GM19239 (cell line): ENCODE measurements around the gene MTMR2.
"Not testable (repeated sequence)": the region's sequence is repeated elsewhere in the genome, so short reads cannot be mapped to it uniquely, and the experiment has no call there.

ENCODE experiments used
- DNase-seq: peaks from one replicate; pipeline ENCODE4 v3.0.0; 2011; ENCODE audit warnings: low spot score; ENCODE audit not compliant: insufficient read length
- FAIRE-seq: peaks from 2 replicates; lab custom pipeline; 2011; peaks lifted over from hg19 to GRCh38; lab: Jason Lieb, UNC

Gene MTMR2

DNA sequence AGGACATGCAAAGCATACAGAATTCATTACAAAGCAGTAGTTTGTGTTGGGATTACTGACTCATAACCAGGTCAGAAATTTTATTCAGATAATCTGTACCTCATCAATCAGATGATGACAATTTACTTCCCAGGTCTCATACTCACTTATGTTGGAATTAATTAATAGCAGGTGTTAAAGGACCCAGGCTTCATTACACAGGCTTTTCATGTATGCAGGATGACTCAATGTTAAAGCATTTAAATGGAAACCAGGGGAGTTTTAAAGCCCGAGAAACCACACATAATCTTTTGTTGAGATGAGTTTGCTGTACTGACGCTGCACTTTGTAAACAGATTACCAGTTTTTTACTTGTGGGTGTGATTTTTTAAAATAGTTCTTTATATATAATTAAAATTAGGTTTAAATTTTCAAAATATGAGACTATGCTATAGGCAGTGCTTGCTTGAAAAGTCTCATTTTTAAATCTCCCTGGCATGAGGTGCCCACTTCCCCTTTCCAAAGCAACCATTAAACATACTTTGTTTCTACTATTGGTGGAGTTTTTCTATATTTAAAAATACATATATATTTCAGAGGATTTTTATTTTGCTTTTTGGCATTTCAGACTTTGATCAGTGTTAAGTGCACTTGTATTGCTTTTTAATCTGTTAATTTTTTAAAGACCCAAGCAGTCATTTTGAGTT, 92.6 kb downstream of the MTMR2 start:
- no peak for DNase-seq
- FAIRE-seq: no peak

DNA sequence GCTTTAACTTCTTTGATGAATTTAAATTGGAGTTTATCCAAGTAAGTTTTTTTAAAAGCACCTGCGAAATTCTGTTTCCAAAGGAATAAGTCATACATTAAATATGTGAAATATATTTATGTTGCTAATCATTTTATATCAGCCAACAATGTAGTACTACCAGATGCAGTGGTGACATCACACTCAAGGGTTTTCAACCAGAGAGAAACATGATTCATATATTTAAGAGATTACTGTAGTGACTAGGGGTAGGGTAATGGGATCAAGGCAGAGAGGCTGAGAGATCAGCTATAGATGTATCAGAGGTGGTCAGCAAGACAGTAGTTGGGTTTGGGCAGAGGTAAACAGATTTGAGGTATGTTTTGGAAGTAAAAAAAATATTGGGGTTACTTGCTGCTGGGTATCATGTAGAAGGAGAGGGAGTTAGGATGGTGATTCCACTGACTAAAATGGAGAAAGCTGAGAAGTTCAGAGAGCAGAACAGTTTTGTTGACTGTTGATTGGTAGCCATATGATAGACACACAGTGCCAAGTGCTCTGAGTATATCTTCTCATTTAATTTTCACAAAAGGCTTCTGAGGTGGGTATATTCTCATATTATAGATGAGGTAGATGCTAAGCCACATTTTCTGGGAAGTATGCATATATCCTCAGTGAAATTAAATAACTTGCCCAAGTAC, 94.2 kb downstream of the MTMR2 start:
- FAIRE-seq: no peak
- DNase-seq: no peak

DNA sequence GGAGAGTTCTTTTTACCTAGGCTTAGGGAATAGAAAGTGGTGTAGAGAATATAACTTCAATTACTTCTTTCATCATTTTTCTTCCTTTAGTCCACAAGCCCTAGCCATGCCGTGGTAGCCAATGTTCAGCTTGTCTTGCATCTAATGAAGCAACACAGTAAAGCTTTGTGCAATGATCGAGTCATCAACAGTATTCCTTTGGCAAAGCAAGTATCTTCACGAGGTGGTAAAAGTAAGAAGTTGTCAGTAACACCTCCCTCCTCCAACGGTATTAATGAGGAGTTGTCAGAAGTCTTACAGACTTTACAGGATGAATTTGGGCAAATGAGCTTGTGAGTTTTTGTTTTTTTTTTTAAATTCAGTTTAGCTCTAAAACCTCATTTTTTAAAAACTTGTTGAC, 96.2 kb downstream of the MTMR2 start:
- no peak for DNase-seq
- peak; percentile 57 for FAIRE-seq

DNA sequence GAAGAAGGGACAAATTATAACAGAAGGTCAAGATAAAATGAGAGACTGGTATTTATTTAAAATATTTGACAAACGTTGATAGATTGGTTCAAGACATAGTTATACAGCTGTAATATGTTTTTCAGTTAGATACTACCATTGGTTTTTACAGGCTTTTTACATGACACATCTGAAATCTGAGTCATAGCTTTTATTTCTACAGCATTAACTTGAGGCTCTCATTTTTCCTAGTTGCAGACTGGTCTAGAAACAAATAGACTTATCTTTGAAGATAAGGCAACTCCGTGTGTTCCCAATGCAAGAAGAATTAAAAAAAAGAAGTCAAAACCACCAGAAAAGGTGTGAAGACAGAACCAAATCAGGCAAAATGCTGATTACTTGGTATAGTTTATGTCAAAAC, 102.3 kb downstream of the MTMR2 start:
- DNase-seq (no peak), FAIRE-seq (no peak)

DNA sequence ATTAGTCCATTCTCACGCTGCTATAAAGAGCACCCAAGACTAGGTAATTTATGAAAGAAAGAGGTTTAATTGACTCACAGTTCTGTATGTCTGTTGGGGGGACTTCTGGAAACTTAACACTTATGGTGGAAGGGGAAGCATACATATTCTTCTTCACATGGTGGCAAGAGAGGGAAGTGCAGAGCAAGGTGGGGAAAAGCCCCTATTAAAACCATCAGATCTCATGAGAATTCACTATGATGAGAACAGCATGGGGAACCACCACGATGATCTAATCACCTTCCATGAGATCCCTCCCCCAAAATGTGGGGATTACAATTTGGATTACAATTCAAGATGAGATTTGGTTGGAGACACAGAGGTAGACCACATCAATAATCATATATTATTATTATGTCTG, 107.9 kb downstream of the MTMR2 start:
- no peak for DNase-seq
- no peak for FAIRE-seq

DNA sequence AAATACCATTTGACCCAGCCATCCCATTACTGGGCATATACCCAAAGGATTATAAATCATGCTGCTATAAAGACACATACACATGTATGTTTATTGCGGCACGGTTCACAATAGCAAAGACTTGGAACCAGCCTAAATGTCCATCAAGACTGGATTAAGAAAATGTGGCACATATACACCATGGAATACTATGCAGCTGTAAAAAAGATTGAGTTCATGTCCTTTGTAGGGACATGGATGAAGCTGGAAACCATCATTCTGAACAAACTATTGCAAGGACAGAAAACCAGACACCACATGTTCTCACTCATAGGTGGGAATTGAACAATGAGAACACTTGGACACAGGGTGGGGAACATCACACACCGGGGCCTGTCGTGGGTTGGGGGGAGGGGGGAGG, 112.9 kb downstream of the MTMR2 start:
- not testable (repeated sequence) for FAIRE-seq, DNase-seq

DNA sequence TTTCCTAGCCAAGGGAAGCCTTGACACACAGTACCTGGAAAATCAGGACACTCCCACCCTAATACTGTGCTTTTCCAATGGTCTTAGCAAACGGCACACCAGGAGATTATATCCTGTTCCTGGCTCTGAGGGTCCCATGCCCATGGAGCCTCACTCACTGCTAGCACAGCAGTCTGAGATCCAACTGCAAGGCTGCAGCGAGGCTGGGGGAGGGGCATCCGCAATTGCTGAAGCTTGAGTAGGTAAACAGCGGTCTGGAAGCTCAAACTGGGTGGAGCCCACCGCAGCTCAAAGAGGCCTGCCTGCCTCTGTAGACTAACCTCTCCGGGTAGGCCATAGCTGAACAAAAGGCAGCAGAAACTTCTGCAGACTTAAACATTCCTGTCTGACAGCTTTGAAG, 117.4 kb downstream of the MTMR2 start:
- FAIRE-seq, DNase-seq: not testable (repeated sequence)

DNA sequence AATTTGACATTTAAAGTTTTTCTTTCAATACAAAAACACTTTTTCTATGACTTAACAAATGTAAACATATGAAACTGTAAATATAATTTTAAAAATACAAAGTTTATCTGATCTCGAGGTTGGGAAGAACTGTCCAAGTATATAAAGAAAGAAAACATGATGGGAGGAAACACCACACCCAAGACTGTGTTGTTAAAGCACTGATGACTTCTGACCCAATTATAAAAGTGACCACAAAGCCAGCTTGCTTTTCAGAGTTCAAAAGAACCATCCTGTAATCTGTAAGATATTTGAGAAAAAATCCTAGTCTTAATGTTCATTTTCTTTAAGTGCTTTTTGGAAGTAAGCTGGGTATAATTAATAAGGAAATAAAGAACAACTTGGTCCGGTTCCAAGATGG, 118.0 kb downstream of the MTMR2 start:
- FAIRE-seq: no peak
- no peak for DNase-seq

DNA sequence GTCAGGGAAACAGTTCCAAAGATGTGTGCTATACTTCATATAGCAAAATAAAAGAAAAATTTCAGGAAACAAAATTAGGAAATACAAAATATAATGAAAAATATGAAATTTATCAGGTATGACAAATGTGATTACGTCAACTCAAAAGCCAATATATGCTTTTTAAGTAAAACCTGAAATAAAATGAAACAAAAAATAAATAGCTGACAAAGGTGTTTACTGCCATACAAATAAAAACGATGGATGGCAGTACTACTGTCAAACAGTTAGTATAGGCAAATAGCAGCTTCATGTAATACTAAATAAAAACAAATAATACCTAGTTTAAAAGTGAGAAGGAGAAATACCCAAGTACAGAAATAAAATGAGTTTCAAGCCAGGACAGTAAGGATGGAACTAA, 119.9 kb downstream of the MTMR2 start:
- FAIRE-seq: no peak
- DNase-seq: no peak

DNA sequence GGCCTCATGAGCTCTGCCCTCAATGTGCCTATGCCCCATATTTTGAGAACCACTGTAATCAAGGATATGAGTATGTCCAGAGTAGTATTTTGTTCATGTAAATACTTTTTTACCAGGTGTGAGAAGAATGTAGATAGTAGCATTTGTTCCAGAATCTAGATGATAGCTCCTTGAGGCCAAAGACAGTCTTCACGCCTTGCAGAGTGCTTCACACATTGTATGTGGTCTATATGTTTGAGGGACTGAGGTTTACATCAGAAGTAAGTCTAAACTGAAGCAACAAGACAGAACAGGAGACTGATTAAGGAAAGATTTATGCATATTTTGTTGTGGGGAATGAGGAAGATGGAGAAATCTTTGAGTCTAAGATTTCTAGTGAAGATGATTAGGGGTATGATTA, 121.1 kb downstream of the MTMR2 start:
- no peak for FAIRE-seq
- no peak for DNase-seq

DNA sequence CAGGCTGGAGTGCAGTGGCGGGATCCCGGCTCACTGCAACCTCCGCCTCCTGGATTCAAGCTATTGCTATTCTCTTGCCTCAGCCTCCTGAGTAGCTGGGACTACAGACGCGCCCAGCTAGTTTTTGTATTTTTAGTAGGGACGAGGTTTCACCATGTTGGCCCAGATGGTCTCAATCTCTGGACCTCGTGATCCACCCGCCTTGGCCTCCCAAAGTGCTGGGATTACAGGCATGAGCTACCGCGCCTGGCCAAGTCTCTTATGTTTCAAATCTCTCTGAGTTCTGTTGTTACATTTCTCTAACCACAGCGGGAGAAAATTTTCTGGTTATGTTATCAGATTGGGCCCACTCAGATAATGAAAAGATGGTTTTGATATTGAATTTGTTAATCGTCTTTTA, 123.5 kb downstream of the MTMR2 start:
- no peak for FAIRE-seq
- DNase-seq: no peak

DNA sequence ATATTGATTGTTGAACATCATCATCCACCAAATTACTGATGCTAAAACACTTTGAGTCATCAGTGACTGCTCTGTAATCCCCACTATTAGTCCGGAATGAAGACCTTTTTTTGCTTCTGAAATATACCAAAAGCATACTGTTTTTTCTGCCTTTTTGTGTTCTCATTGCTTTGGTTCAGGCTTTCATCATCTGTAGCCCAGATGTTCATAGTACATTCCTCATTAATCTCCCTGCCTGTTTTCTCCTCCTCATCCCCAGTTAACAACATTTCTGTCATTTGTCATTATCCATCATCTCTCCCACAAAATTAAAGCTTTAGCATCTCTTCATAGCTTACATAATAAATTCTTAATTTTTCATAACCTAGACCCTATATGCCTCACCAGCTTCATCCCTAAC, 124.4 kb downstream of the MTMR2 start:
- DNase-seq: no peak
- FAIRE-seq: no peak

DNA sequence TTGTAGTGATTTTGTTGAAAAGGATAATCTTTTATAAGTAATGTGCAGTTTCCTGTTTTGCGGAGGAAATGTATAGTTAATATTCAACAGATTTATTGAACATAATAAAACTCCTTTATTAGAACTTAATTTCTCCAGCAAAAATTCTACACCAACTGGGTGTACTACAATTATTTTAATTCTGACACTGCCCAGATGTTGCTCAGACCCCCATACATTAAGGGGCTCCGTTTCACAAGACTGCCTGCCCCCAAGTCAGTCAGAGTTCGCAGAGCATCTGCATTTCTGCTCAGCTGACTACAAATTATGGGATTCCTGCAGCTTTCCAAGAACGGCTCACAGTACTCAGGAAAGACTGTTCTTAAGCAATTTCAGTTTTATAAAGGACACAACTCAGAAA, 127.4 kb downstream of the MTMR2 start:
- DNase-seq (no peak), FAIRE-seq (no peak)

DNA sequence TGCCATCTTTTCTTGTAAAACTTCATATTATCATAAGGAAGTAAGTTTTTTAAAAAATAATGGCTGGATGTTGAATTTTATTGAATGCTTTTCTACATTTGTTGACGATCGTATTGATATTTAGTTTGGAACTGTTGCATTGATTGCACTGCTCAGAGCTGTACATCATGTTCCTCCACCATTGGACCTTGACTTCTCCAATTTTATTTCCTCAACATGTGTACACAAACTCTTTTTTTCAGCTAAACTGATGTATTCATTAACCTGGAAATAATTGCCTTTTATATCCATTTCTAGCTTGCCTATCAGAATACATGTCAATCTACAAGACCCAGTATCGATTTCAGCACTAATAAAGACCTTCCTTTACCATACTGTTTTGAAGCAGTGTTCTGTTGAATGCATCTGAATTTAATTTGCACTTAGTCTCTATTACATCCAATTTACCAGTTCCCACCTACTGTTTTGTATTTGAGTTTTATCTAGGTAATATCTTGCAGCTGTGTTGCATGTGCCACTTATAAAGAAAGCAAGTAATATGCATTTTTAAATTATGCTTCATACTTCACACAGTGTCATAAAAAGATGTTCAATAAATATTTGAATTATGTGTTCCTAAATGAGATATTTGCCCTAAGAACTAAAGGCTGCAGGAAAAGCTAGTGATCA, 128.1 kb downstream of the MTMR2 start:
- no peak for DNase-seq
- FAIRE-seq: peak; percentile 21

DNA sequence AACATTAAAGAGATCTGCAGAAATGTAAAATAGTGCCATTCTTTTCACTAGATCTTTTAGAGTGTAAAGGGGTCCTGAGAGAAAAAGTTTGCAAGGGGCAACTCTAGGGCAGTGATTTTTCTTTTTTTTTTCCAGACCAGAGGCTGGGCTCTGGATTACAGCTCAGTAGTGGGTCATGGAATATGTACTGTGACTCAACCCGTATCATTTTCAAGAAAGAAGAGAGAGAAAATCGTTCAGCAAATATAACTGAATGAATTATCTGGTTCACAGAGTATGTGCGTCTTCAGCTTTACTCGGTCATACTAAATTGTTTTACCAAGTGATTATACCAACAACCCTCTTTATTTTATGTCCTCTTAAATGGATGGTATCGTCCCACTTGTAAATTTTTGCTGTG, 129.8 kb downstream of the MTMR2 start:
- FAIRE-seq (no peak), DNase-seq (no peak)

DNA sequence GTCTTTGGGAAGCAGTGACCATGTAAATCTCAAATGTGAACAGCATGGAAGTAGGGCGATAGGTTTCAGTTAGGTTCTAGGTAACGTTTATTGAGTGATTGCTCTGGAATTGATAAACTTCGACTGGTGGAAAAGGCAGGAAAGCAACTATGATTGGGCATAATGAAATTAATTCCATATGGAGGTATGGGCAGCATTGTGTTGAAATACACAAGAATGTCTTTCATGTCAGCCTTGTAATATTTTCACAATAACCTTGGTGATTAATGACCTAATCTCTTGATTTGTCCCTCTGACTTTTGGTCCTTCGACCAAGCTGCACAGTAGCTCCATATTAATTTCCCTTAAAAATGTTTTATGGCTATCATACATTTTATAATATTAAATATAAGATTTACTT, 130.8 kb downstream of the MTMR2 start:
- no peak for FAIRE-seq
- DNase-seq: no peak

DNA sequence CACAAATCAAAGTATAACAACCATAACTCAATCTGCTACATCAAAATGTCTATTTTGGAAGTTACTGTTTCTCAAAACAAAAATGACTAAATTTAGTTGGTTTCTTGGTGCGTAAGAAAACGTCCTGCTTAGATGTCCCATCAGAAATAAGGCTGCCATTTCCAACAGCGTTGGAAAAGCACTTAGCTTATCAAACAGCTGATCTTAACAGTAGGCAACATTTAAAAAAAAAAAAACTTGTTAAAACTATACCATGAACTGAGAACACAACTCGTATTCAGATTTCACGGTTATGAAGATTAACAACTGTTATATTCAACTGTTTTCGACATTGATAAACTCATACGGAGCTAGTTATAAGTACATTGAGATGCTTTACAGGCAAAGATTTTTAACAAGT, 131.2 kb downstream of the MTMR2 start:
- FAIRE-seq: no peak

DNA sequence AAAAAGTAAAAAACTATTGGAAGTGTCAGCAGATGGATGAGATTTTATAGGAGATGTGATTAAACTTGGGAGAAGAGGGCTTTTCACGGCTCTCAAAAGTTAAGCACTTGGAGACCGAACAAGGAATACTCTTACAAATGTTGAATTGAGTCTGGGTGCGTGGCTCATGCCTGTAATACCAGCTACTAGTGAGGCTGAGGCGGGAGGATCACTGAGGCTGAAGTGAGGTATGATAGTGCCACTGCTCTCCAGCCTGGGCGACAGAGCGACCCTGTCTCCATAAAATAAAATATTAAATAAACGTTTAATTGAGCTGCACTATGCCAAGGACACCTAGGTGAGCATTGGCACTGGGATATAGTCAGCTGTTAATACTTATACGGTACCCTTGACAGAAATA, 131.7 kb downstream of the MTMR2 start:
- FAIRE-seq (no peak), DNase-seq (no peak)

More for the DNA sequence above, 131.2 kb downstream of the MTMR2 start:
- no peak for DNase-seq

DNA sequence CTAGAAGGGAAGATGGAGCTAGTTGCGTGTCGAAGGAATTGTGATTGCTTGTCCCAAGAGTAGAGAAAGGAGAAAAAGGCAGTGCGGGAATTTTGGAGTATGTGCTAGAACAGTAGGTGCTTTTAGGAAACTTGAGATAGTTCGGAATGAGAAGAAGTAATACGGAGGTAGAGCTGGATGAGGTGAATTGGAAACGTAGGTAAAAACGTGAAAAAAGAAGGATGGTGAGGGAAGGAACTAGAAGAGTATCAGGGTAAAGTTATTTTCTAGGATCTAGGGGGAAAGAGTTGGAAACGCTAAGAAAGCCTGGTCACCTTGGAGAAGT, 132.2 kb downstream of the MTMR2 start:
- FAIRE-seq: no peak
- DNase-seq: no peak

DNA sequence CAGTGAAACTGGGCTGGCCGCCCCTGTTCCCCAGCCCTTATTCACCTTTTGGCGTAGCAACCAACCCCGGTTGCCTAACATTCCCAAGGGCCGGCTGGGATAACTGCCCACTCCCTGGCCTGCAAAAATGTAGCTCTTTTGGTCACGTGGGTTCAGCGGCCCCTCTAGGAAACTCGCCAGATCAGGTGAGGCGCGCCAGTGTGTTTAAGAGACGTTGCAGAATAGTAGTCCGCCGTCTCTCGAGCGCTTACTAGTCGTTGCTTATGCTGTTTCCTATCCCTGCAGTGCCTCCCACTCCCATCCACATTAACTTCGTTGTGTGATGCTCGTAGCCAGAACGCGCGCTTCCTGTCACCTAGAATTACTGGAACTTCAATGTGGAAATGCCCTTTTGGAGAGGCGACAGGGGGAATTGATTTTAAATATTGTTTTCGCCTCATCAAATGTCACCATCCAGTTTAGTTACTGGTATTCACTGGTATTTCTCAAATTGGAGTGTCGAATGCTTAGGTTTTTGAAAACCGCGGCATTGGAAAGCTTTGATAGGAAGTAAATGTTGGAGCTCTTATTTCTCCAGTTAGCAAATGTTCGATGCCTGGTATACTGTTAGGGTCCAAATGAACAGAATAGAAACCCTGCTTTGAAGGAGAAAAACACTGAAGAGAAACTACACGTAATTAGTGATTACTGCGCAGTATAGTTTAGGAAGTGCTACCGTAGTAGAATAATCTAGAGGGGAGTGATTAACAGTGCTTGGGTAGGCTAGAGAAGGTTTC, 132.8 kb downstream of the MTMR2 start:
- FAIRE-seq: peak; percentile 71
- no peak for DNase-seq
